ENCODE measurements around the gene SLC6A1.
"Not testable (repeated sequence)": the region's sequence is repeated elsewhere in the genome, so short reads cannot be mapped to it uniquely, and the experiment has no call there.

The SLC6A1 gene

DNA sequence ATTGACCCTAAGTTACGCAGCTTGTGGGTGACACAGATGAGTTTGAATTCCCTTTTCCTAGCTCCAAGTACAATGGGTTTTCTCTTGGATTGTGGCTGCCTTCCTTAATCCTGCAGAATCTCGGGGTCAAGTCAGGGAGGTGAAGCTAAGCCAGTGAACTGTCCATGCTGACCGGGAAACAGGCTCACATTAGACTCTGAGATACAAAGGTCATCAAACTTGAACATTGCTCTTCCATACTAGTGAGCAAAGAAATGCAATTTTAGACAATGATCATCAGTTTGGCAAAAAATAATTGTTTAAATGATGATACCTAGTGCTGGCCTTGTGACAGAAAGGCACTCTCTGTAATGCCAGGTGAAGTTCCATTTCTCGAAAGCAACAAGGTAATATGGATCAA is 31.6 kb downstream of the SLC6A1 start:
- DNase-seq, result no peak

DNA sequence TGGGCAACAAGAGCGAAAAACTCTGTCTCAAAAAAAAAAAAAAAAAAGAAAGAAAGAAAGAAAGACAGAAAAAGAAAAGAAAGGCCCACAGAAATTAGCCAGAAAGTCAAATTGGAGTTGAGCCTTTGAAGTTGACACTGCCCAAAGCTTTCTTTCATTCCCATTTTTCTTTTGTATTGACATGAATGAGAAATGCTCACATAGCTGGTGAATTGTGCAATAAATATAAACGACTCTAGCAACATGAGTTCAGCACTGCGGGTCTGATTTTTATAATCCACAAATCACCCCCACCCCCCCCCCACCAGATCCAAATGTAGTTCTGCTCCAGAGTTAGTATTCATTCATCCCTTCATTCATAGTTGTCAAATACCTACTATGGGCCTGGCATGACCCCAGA is 37.4 kb downstream of the SLC6A1 start:
- no peak for DNase-seq

DNA sequence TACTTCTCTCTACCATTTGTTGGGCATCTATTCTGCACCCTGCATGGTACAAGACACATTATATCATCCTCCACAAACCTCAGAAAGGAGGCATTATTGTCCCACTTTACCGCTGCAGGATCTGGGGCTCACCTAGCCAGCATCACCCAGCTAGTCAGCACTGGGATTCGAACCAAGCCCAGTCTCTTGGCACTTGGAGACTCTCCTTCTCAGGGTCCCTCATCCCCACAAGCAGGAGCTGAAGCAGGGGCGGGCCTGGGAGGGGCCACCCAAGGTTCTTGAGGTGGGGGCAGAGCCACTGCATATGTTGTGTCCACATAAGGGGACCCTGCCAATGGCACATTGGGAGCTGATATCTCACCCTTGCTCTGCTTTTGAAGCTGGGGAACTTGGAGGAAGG is 41.3 kb downstream of the SLC6A1 start:
- DNase-seq, result no peak

DNA sequence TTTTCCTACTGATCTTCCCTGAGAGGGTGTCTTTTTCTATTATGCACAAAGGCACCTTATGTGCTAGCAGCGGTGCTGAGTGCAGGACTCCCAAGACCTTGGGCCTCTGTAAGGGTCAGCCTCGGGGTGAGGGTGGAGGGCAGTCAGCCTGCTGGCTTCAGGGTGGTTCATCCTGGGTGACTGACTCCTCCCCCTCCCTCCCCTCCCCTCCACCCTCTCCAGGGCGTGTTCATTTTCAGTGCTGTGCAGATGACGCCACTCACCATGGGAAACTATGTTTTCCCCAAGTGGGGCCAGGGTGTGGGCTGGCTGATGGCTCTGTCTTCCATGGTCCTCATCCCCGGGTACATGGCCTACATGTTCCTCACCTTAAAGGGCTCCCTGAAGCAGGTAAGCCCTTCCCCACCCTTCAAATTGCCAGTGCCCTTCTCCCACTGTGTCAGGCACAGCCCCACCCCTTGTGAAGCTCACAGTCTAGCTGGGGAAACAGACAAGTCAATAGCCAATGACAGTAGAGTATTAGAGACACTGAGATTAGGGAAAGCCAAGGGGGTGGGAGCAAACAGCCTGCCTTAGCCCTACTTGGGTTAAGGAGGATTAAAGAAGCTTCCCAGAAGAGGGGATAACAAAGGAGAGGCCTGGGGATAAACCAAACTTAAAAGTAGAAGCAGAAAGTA is 41.9 kb downstream of the SLC6A1 start:
- no peak for DNase-seq

DNA sequence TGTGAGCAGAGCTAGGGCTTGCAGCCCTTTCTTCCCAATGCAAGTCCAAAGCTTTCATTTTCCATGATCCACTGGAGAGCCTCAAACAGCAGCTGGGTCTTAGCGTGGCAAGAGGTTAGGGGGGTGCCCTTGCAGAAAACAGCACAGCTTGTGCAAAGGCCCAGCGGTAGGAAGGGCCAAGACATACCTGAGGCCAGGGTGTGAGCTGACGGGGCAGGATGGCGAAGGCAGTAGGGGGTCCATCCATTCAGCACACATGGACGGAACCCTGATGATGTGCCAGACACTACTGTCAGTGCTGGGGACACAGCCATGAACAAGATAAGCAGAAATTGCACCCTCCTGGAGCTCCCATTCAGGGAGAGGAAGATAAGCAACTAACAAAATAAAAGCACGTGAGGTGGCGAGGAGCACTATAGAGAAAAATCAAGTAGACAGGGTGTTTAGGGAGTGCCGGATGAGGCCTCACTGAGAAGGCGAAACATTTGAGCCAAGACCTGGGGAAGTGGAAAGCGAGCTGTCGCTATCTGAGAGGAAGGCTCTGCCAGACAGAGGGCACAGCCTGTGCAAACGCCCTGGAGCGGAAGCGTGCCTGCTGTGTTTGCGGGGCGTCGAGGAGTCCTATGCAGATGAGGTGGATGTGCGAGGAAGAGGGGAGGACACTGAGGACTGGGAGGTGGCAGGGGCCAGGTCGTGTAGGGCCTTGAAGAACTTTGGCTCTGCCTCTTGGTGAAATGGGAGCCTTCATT is 43.4 kb downstream of the SLC6A1 start:
- DNase-seq, result no peak

DNA sequence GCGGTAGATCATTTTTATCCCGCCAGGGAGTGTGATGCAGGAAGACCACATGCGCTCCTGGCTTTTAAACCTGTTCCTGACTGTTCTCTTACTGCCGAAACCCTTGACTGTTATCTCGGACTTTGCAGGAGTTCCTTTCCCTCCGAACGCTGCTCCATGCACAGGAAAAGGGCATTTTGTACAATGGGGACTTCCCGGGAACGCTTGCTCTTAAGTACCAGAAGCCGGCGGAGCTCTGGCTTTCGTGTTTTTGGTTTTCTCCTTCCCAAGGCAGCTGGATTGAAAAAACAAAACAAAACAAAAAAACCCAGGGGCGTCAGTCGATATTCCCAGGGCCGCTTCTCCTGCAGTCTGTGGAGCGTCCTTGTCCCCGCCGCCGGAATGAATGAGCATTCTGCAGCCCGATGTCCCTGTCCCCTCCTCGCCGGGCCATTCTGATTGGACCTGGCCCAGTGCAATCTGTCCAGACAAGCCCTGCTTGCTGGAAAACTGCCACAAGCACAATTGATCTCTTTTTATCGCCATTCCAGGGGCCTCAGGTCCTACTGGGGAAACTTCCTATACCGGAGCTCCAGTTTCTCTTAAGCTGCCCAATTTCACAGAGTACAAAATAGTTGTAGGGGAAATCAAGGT is 44.8 kb downstream of the SLC6A1 start:
- no peak for DNase-seq

DNA sequence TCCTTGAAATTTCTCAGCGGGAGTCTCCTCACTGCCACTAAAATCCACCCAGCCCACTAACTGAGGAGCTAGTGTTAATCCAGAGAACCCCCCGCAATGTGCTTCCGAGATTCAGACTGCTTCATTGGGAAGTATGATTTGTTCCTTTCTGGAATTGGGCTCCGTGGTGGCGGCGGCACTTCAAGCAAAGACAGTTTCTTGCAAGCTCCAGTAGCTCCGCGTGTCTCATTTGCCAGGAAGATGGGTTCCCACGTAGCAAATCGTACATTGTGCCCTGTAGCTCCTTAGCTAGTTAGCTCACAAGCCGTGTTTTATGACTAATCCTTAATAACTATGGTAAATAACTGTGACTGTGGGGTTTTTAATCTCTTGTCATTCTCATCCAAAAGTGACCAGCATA is 45.4 kb downstream of the SLC6A1 start:
- DNase-seq, result no peak

DNA sequence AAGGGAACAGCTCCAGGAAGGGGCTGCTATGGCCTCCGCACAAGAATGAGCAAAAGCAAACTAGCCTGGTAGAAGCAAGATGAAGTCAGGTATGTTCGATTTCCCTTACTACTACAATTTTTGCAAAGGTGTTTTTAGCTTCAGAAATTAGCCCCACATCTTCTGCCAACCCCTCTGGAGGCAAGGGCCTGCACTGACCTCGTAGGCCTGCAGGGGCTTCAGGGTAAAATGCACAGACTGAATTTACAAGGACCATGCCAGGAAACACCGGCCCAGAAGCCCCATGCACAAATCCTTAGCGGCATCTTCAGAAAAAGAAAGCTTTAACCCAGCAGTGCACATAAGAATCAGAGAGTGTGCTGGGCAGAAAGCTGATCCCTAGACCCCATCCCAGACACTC is 53.0 kb downstream of the SLC6A1 start:
- no peak for DNase-seq

DNA sequence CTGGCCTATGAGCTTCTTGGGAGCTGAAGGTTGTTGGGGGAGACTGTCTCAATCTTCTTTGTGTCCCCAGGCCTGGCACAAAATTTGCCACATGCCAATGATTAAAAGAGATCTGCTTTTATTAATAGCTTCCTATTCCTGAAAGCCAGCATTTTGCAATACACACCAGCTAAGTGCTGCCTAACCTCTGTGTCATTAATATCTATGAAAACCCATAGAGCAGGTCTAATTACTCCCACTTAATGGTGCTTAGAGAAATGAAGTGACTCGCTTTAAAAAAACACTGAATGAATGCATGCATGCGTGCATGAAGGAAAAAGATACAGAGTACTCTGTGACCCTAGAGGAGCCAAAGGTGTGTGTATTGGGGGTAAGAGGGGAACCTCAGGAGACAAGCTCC is 55.0 kb downstream of the SLC6A1 start:
- DNase-seq, result no peak

DNA sequence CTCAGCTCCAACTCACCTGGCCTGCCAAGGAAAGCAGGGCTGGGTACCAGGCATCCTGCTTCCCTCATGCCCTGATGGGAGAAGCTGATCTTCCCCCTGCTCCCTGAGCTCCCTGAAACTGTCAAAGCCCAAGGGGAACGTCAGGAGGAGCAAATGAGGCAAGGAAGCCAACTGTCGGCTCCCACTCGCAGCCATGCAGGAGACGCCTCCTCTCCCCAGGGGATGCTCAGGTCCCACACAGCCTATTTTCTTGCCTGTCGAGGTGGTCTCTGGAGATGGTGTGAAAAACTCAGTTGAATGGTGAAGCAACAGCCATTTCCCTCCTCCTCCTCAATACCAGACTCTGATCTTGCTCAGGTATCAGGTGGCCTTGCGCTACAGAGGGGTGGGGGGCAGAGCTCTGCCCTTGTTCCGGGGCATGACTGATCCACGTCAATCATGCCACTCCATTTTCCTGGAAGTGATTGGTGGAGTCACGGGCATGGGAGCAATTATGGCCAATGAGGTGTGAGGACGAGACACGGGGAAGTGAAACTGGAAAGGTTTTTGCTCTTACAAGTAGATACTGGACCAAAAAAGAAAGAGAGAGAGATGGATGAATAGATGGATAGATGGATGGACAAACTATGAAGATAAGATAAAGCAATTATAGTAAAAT is 58.2 kb downstream of the SLC6A1 start:
- no peak for DNase-seq

DNA sequence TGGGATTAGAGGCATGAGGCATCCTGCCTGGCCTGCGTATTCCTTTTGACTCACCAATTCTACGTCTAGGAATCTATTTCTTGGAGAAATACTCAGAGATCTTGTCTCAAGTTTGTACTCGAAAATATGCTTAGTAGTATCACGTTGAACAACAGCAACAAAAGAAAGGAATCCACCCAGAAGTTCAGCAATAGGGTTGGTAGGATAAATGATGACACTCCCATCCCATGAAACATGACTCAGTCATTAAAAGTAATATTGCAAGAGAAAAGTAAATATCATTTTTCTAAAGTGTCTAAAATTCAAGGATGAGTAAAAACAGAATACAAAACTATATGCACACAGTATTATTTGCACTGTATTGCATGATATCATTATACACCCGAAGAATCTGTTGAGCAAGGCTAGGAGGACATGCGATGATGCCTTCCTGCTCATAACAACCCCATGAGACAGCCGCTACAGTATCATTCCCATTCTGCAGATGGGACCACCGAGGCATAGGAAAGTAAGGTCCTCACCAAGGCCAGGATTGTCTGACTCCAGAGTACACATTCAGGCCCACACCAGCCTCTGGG is 61.5 kb downstream of the SLC6A1 start:
- DNase-seq, result no peak

DNA sequence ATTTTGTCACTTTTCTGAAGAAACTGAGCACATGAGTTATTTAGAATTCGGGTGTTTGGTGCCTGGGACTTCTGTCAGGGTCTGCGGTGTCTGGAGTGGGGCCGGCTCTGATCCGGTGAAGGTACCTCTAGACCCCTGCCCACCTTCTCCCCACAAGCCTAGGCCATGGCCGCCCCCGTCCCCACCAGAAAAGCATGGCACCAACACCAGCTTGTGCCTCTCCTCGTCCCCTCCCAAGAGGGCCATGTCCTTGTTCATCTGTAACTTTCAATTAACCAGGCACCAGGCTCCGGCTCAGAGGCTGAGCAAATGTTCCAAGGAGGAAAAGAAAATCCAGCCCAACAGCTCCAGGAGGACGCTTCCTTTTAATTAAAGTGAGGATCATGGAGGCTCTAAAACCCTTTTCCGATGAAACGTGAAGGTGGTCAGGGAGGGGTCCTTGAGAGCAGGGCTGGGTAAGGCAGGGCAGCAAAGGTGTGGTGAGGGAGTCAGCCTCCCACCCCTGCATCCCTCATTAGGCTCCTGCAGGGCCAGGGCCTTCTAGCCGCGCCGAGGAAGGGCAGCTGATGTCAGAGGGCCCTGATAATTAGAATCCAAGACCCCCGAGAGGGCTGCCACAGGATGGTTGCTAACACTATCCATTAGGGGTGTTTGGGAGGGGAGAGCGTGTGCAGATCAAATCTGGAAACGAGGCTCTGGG is 62.3 kb downstream of the SLC6A1 start:
- DNase-seq, result no peak

DNA sequence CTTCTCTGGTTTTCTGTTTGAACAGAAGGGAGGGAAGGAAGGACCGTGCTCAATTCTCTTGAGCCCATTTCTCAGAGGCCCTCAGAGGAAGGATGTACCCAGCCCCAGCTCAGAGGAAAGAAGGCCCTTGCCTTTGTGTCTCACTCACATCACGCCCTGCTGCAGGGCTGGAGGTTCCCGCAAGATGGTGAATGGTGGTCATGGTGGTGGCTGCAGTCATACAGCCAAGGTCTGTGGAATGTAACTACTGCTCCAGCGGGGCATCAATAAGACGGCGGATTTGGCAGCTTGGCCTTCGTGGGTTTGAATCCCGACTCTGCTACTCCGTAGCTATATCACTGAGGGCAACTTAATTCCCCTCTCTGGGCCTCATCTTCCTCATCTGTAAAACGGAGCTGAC is 62.9 kb downstream of the SLC6A1 start:
- no peak for DNase-seq

DNA sequence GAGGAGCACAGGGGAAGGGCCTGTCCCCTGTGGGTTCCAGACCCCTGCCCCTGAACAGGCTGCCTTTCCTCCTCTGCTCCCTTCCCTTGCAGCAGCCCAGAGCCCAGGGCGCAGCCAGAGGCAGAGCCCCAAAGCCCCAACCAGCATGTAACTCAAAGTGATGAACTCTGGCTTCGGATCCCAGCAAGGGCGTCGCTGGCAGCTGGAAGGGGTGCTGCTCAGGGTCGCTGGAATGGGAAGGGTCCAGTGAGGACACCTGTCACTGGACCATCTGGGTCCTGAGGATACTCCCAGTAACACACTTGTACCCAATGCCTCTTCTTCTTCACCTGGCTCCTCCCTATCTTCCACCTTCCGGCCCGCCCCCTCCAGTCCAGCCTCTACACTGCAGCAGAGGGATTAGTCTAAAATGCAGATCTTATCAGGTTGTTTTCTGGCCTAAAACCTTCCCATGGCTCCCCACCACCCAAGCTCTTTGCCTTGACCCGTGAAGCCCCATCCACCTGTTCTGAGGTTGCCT is 64.0 kb downstream of the SLC6A1 start:
- DNase-seq, result no peak

DNA sequence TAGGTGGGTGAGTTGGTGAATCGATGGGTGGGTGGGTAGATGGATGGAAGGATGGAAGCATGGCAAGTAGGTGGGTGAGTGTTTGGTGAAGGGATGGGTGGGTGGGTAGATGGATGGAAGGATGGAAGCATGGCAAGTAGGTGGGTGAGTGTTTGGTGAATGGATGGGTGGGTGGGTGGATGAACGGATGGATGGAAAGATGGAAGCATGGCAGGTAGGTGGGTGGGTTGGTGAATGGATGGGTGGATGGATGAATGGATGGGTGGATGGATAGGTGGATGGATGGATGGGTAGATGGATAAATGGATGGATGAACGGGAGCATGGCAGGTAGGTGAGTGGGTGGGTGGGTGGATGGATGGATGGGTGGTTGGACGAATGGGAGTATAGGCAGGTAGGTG is 65.1 kb downstream of the SLC6A1 start:
- no peak for DNase-seq

DNA sequence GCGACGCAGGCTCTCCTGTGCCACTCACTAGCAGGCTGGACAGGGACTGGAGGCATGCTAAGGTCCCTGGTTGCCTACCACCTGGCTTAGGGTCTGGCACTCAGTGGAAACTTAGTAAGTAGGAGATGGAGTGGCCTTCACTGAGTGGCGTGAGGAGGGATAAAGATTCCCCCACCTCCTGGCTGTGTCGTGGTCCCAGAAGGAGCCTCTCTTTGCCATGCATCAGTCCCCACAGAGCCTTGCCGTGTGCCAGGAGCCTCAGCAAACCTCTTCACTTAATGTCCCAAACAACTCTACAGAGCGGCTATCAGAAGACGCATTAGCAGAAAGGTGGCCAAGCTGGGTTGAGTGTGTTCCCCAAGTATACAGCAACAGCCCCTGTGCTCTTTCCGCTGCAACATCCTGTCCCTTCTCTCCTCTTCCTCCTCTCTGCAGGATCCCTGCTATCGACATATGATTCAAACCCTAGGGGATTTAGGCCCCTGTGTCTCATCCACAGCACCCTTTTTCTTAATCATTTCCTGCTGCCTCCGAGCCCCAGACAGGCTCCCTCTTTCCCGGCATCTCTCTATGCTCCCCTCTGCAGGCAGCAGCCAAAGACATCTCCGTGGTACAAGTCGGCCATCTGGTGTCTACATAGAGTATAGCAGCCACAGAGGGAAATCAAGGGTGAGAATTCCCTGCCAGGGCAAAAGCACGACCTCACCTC is 66.7 kb downstream of the SLC6A1 start:
- DNase-seq, result peak; percentile 17

DNA sequence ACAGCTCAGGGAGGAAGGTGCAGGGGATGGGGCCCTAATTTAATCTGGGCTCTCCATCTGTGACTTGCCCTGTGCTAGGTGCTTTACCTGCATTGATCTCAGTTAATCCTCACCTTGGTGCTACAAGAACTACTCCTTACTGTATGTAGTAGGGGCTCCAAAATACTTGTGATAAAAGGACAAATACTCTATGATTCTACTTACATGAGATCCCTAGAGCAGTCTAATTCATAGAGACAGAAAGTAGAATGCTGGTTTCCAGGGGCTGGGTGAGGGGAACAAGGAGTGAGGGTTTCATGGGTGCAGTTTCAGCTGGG is 67.2 kb downstream of the SLC6A1 start:
- DNase-seq, result no peak

DNA sequence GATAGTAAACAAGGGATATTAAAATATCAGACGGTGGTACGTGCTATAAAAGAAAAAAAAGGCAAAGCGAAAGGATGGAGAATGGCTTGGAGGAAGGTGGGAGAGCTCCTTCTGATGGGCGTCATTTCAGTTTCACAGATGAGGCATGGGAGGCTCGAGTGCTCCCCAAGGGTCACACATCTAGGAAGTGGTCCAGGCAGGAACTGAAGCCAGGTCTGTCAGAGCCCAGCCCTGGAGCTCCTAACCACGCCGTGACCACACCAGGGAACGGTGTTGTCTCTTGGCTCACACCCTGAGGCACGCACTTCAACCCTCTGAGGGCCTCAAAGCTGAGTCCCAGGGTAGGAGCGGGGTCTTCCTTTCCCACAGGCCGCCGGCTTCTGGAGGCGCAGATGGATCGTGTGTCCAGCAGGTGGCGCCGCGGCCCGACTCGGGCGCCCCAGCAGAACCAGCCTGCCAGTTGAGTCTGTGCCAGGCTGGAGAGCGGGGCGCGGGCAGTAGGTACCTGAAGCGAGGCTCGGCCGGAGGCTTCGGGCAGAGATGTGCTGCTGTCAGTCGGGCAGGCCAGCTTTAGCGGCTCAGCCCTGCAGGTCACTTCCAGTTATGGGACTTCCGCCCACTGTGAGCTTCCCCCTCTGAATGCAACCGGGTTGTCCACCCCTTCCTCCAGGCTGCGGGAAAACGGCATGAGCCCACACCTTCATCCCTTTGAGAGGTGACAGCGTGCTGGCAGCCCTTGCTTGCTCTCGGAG is 68.1 kb downstream of the SLC6A1 start:
- peak; percentile 21 for DNase-seq

DNA sequence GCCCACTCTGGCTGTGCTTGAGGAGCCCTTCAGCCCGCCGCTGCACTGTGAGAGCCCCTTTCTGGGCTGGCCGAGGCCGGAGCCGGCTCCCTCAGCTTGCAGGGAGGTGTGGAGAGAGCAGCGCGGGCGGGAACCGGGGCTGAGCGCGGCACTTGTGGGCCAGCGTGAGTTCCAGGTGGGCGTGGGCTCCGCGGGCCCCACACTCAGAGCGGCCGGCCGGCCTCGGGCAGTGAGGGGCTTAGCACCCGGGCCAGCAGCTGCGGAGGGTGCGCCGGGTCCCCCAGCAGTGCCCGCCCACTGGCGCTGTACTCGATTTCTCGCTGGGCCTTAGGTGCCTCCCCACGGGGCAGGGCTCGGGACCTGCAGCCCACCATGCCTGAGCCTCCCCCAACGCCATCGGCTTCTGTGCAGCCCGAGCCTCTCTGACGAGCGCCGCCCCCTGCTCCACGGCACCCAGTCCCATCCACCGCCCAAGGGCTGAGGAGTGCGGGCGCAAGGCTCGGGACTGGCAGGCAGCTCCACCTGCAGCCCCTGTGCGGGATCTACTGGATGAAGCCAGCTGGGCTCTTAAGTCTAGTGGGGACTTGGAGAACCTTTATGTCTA is 68.8 kb downstream of the SLC6A1 start:
- not testable (repeated sequence) for DNase-seq

DNA sequence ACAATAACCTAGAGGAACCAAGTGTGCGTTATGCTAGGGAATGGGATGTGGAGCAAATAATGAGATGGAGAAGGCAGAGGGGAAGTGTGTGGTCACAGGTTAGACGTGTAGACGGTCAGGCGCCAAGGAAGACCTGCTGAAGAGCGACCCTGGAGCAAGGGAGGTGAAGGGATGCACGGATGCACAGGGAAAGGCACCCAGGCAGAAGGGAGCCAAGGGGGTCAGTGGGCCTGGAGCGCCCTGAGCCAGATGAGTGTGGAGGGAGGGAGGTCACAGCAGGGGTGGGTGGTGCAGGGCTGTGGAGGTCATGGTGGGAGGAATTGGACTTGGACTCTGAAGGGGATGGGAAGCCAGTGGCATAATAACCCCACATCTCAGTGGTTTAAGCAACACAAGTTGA is 70.2 kb downstream of the SLC6A1 start:
- no peak for DNase-seq
